HepG2 (cell line): ENCODE data around the gene HOXA7.

Experiments used
- CBX2 ChIP-seq, 2 experiments: fragments of 200-600 bp in 1 of 2; sonication (generic); formaldehyde crosslinking in 1 of 2; IDR thresholded peaks; 2 replicates each; pipeline versions ENCODE4 v1.7.0 to v1.8.1; 2018 to 2022; ENCODE audit warnings: low read depth in 2 of 2, low read length in 1 of 2, mild to moderate bottlenecking in 1 of 2, missing genetic modification reagents in 1 of 2
- DMTF1 ChIP-seq: sonication (generic); formaldehyde crosslinking; IDR thresholded peaks from 2 replicates; pipeline ENCODE4 v1.4.0; 2020; ENCODE audit warnings: mild to moderate bottlenecking, missing genetic modification reagents
- ELF1 ChIP-seq: sonication (generic); formaldehyde crosslinking; IDR thresholded peaks from 2 replicates; pipeline ENCODE4 v1.4.0; 2020; ENCODE audit warnings: missing genetic modification reagents
- EP300 ChIP-seq, 3 experiments: sonication (generic) in 1 of 3; formaldehyde crosslinking in 1 of 3; IDR thresholded peaks; 2 replicates each; pipeline versions ENCODE4 v1.5.1 to v1.6.1; 2011 to 2020; ENCODE audit warnings: low read depth in 2 of 3, low read length in 2 of 3, borderline replicate concordance in 1 of 3, improper control_type of control experiment in 1 of 3, mild to moderate bottlenecking in 1 of 3, missing genetic modification reagents in 1 of 3, moderate library complexity in 1 of 3
- ESRRA ChIP-seq: sonication (generic); formaldehyde crosslinking; IDR thresholded peaks from 2 replicates; pipeline ENCODE4 v1.5.1; 2020; ENCODE audit warnings: mild to moderate bottlenecking, low read depth, missing genetic modification reagents
- IKZF1 ChIP-seq: fragments of 450-650 bp; IDR thresholded peaks from 2 replicates; pipeline ENCODE4 v1.7.1; 2016
- NFE2 ChIP-seq: sonication (generic); formaldehyde crosslinking; IDR thresholded peaks from 2 replicates; pipeline ENCODE4 v1.4.0; 2020; ENCODE audit warnings: missing genetic modification reagents
- POLR2A ChIP-seq, 2 experiments: IDR thresholded peaks; 2 replicates each; pipeline ENCODE4 v1.6.1; 2011; ENCODE audit warnings: low read depth in 2 of 2, low read length in 2 of 2, mild to moderate bottlenecking in 1 of 2, moderate library complexity in 1 of 2; ENCODE audit not compliant: insufficient read depth in 1 of 2
- SP2 ChIP-seq: sonication (generic); formaldehyde crosslinking; IDR thresholded peaks from 2 replicates; pipeline ENCODE4 v1.5.1; 2020; ENCODE audit warnings: mild to moderate bottlenecking, missing genetic modification reagents
- TAF1 ChIP-seq: sonication (generic); formaldehyde crosslinking; IDR thresholded peaks from 2 replicates; pipeline ENCODE4 v1.4.0; 2020; ENCODE audit warnings: missing genetic modification reagents
- ZFAT ChIP-seq: sonication (generic); formaldehyde crosslinking; conservative IDR thresholded peaks from 2 replicates; pipeline ENCODE4 v1.8.1; 2023; ENCODE audit warnings: missing genetic modification reagents, inconsistent platforms
- ZNF768 ChIP-seq: sonication (generic); formaldehyde crosslinking; IDR thresholded peaks from 2 replicates; pipeline ENCODE4 v1.4.0; 2020; ENCODE audit warnings: missing genetic modification reagents

- no peak for TF ChIP-seq TAF1
- no peak for TF ChIP-seq NFE2 (CRISPR knock-in tag)
- TF ChIP-seq EP300 (IDR thresholded peaks at IDR 0.05; ENCODE audit: low read depth in 2 of 2, low read length in 2 of 2) = no peak
- no peak for TF ChIP-seq EP300 (CRISPR knock-in tag; IDR thresholded peaks at IDR 0.05; ENCODE audit: borderline replicate concordance)
- TF ChIP-seq POLR2A (IDR thresholded peaks at IDR 0.05; ENCODE audit: insufficient read depth in 1 of 2, low read depth in 2 of 2, low read length in 2 of 2) = no peak
- TF ChIP-seq DMTF1 (CRISPR knock-in tag) = no peak
- no peak for TF ChIP-seq ELF1 (CRISPR knock-in tag)
- TF ChIP-seq ZFAT = no peak
- TF ChIP-seq ESRRA (CRISPR knock-in tag) = no peak
- no peak for TF ChIP-seq CBX2 (IDR thresholded peaks at IDR 0.05; ENCODE audit: low read depth, low read length)
- TF ChIP-seq CBX2 (CRISPR knock-in tag; IDR thresholded peaks at IDR 0.05; ENCODE audit: low read depth) = no peak
- no peak for TF ChIP-seq SP2
- TF ChIP-seq ZNF768 = no peak
- no peak for TF ChIP-seq IKZF1
Observed at GRCh38 chr7:27153526-27153925, 2.9 kb downstream of the HOXA7 start.
